GM10266 (cell line): ENCODE data around the gene PKDCC.

Experiments
- DNase-seq: peaks from one replicate; pipeline ENCODE4 v3.0.0; 2012; ENCODE audit errors: extremely low spot score
- CTCF ChIP-seq: IDR thresholded peaks from 2 replicates; pipeline ENCODE4 v1.5.1; 2012; ENCODE audit warnings: mild to moderate bottlenecking, low read depth; ENCODE audit not compliant: control insufficient read depth, insufficient read depth; ENCODE audit errors: missing control alignments

Gene PKDCC

GRCh38 chr2:42107249-42108042 is 59.6 kb downstream of the PKDCC start:
- no peak for DNase-seq
- TF ChIP-seq CTCF: no peak
